ENCODE data around the gene SNRNP25. TPM values are rescaled to one million over a fixed set of nuclear protein-coding genes. Genes with fewer than 3 reads are reported as not detected.

The SNRNP25 gene
- total and polyA plus RNA-seq, 2 donors (not counting 3 experiments of a cell fraction or from before 2014, with no cell fraction given) = 41.8 to 49.6 TPM

GRCh38 chr16:74051-74746, 20.6 kb downstream of the SNRNP25 start:
- no peak overlapping the region for H3K4me2 ChIP-seq (ENCODE audit: insufficient read depth, low read length)
- H3K27ac ChIP-seq (ENCODE audit: insufficient read depth, low read depth, low read length) = no peak overlapping the region
- ChIA-PET POLR2A (no interaction called here), CTCF (interaction anchor here (6.8 to 18.5 kb wide), 2 partner anchors 9 to 16 kb away, joined by 63 to 790 read pairs; no protein-coding TSS in a partner anchor)
- intact Hi-C loops (cut with micrococcal nuclease) = no loop called here
- H3K79me2 ChIP-seq (ENCODE audit: control insufficient read depth, insufficient read depth, low read length) = peaks cover 29% of the 10 kb centered on the region
- DNase-seq (ENCODE audit: low read depth, low spot score) (no peak), FAIRE-seq (no peak)
- TF ChIP-seq CTCF (IDR thresholded peaks at IDR 0.05; ENCODE audit: extremely low read depth in 1 of 2, insufficient read depth in 1 of 2, low read depth in 1 of 2, low read length in 2 of 2) = no peak
- no peak for TF ChIP-seq FOS (IDR thresholded peaks at IDR 0.05; ENCODE audit: borderline replicate concordance, insufficient read depth, low read length)
- no peak for TF ChIP-seq MYC (IDR thresholded peaks at IDR 0.05; ENCODE audit: low read depth, low read length)
- TF ChIP-seq EZH2 (IDR thresholded peaks at IDR 0.05; ENCODE audit: borderline replicate concordance, low read depth, low read length, severe bottlenecking) = no peak
- no peak for TF ChIP-seq POLR2AphosphoS5 (IDR thresholded peaks at IDR 0.05; ENCODE audit: insufficient read depth, low read depth, low read length)
- TF ChIP-seq GATA2 (IDR thresholded peaks at IDR 0.05; ENCODE audit: insufficient read depth, insufficient read length, low read depth, low read length) = no peak
- TF ChIP-seq JUN (IDR thresholded peaks at IDR 0.05; ENCODE audit: borderline replicate concordance, insufficient read depth, insufficient read length, low read depth) = no peak
- TF ChIP-seq POLR2A (IDR thresholded peaks at IDR 0.05; ENCODE audit: low read depth, low read length) = no peak
- no peak for TF ChIP-seq MAX (IDR thresholded peaks at IDR 0.05; ENCODE audit: insufficient read depth, insufficient read length)
- H3K4me3 ChIP-seq (replicated peaks in 1 of 3; ENCODE audit: insufficient read depth in 1 of 3, low read depth in 1 of 3, low read length in 3 of 3) = no peak overlapping the region
- H2AFZ ChIP-seq (ENCODE audit: low read depth, low read length) = no peak overlapping the region
- H3K27me3 ChIP-seq (ENCODE audit: control insufficient read depth in 2 of 2, insufficient read depth in 2 of 2, low read length in 2 of 2) = no peaks in the 10 kb centered on the region
- no TSS peak for BruUV-seq (replicated peaks)
- no peaks in the 10 kb centered on the region for H3K36me3 ChIP-seq (ENCODE audit: control insufficient read depth in 2 of 2, extremely low read depth in 1 of 2, insufficient read depth in 2 of 2, low read length in 2 of 2)
- H3K9ac ChIP-seq (replicated peaks; ENCODE audit: extremely low read depth, insufficient read depth, low read length) = no peak overlapping the region
- H3K9me1 ChIP-seq (replicated peaks; ENCODE audit: control insufficient read depth, extremely low read depth, insufficient read depth, low read length) = no peaks in the 10 kb centered on the region
- peaks cover 38% of the 10 kb centered on the region for H3K4me1 ChIP-seq (ENCODE audit: control insufficient read depth, extremely low read depth, insufficient read depth, low read length)
- dilution Hi-C loops (cut with MboI; ENCODE audit: extremely low pct_ligation_motif_present, low sequenced_read_pairs) = no loop called here
- no peaks in the 10 kb centered on the region for H3K9me3 ChIP-seq (replicated peaks; ENCODE audit: control insufficient read depth, insufficient read depth, low read length)
- no peaks in the 10 kb centered on the region for H4K20me1 ChIP-seq (replicated peaks; ENCODE audit: control insufficient read depth, extremely low read depth, insufficient read depth, low read length)
